Dermis lymphatic vessel endothelial cell (primary cell): ENCODE measurements around the gene CFDP1. TPM values are rescaled to one million over a fixed set of nuclear protein-coding genes. Genes with fewer than 3 reads are reported as not detected.

Source experiments
- total RNA-seq: library from RNA; depleted of rRNA; stranded (reverse); fragments of >200 nt; gene quantifications from 2 replicates; pipeline ENCODE4 v1.2.1, GENCODE V29; 2014

CFDP1 gene
- 41.1 and 51.1 TPM in 2 replicates for total RNA-seq

DNA sequence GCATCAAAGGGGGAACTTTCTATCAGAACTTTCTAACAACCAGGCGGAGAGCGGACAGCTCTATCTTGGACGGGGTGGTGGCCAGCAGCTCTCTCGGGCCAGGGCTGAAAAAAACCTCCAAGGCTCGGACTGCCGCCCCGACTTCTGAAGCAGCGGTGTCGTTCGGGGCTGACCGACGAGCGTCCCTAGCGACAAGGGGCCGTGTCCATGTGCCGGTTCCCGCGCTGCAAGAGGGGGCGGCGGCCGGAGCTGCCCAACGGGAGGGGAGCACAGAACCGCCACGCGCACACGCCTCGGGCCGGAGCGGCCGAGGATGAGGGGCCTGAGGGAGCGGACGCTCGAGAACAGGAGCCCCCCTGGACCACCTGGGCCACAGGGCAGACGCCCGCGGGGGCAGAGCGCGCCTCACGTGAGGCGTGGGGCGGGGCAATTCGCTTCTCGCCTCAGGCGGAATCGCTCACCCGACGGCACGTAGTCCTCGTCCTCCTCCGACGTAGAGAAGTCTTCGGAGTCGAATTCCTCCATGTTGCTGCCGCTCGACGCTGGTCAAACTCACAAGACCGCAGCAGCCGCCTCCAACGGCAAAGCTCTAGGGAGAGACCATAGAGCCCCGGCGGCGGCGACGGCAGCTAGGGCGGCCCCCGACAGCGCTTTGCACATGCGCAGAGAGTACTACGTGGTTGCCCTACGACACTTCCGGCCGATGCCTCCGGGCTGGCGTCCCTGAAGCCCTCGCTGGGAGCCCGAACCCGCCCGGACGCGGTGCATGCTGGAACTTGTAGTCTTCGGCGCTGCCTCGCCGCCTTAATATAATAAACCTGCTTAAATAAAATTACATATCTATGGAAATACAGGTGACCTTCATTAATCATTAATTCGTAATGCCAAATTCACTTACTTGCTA is at the start of gene CFDP1:
CFDP1 (minus strand) TSS at position 676 of the 904 bp plus-strand sequence; CDS start at position 525, 151 bp downstream.

DNA sequence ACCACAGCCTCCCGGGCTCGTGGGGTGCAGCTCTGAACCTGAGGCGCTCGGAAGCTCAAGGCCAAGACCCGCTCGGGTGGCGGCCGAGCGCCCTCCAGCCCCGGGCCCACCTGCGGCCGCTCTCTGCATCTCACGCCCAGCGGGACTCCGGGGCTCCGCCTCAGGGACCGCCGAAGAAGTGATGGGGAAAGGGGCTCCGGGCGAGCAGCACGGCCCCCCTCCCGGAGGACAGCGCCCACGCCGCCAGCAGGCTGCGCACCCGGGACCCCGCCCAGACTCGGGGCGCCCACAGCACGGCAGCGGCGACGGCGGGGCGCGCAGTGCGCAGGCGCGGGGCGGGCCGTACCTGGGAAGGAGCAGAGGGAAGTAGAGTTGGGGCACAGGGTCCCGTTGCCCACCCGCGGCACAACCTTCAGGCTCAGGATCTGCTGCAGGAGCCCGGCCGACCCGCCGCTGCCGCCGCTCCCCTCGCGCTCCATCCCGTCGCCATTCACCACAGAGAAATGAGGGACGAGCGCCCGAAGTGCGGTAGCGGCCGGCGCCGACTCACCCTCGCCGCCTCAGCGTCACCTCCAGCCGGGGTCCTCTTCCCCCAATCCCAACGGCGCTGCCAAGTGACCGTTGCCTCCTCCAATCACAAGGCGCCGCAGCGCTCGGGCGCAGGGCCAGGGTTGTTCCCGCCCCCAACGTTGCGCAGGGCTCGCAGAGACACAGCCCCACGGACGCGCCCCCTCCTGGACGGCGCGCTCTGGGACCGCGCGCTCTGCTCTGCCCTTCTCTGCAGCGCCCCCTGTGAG is 31.0 kb upstream of the CFDP1 start, which contains the start of gene TMEM170A:
TMEM170A (minus strand) TSS at position 568 of the 797 bp plus-strand sequence; CDS start at position 479, 89 bp downstream.

DNA sequence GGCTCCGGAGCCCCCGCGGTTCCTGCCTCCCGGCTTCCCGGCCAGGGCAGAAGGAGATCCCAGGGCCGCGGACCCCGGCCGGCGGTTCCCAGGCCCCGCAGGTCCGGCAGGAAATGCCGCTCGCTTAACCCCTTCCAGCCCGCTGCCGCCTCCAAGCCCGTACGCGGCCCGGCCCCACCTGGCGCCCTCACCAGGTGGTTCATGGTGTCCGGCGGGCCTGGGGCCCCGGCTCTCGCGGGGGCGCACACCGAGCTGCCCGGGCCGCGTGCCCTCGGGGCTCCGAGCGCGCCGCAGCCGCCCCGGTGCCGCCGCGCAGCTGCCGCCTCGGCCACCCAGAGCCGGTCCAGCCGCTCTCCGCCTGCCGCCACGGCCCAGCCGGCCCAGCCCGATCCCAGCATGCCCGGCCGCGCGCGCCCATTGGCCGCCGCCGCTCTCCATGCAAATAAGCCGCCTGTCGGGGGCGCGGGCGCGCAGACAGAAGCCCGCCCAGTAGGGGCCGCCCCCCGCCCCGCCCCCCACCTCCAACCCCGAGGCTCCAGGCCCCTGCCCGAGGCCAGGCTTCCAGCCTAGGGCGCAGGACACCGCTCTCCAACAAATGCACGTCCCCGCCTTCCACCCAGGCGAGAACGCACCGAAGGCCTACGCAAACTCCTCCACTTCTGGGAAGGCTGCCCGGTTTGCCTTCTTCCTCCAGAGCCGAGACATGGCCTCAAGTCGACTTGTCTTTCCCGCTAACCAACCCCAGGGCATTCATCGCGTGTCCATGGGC is 181.8 kb downstream of the CFDP1 start, which contains the start of gene BCAR1:
BCAR1 (minus strand) TSS at position 345 of the 769 bp plus-strand sequence; CDS start at position 203, 142 bp downstream.

Other genes with a start within 250 kb of the CFDP1 start
- not detected in 2 replicates for gene CTRB2, start 226.3 kb downstream of the CFDP1 start, total RNA-seq
- not detected in 2 replicates for gene CTRB1, start 214.5 kb downstream of the CFDP1 start, total RNA-seq
- 73.8 and 83.2 TPM in 2 replicates for gene BCAR1, start 181.9 kb downstream of the CFDP1 start, total RNA-seq
- gene TMEM170A, start 31.2 kb upstream of the CFDP1 start, total RNA-seq: 45.2 and 45.4 TPM in 2 replicates
- gene CHST6, start 61.9 kb upstream of the CFDP1 start, total RNA-seq: 0.34 and 0.43 TPM in 2 replicates
- under 0.01 and 0.09 TPM in 2 replicates for gene CHST5, start 102.6 kb upstream of the CFDP1 start, total RNA-seq
- gene TMEM231, start 122.7 kb upstream of the CFDP1 start, total RNA-seq: 6.4 and 6.6 TPM in 2 replicates
- gene GABARAPL2, start 132.9 kb upstream of the CFDP1 start, total RNA-seq: 80.6 and 108 TPM in 2 replicates
- 56.5 and 66.0 TPM in 2 replicates for gene ADAT1, start 189.8 kb upstream of the CFDP1 start, total RNA-seq
- gene KARS1, start 214.2 kb upstream of the CFDP1 start, total RNA-seq: 125 and 159 TPM in 2 replicates
- 36.0 and 38.5 TPM in 2 replicates for gene TERF2IP, start 214.3 kb upstream of the CFDP1 start, total RNA-seq
- not detected in 2 replicates for gene CPHXL2, start 243.5 kb upstream of the CFDP1 start, total RNA-seq